Hair follicular keratinocyte (primary cell): ENCODE results near the gene DPP8. TPM values are rescaled to one million over a fixed set of nuclear protein-coding genes. Genes with fewer than 3 reads are reported as not detected.

Experiments
- total RNA-seq: library from RNA; depleted of rRNA; stranded (reverse); fragments of >200 nt; gene quantifications from 2 replicates; pipeline ENCODE4 v1.2.3, GENCODE V29; 2015

Gene DPP8
- 14.6 and 20.5 TPM in 2 replicates for total RNA-seq

GRCh38 chr15:65516997-65517865, at the start of gene DPP8:
TSS of gene DPP8 (minus strand) at chr15:65517689. CDS start at chr15:65512553, 5,136 bp downstream.

GRCh38 chr15:65530318-65531111, 13.0 kb upstream of the DPP8 start, which contains the start of gene HACD3:
TSS of gene HACD3 (plus strand) at chr15:65530463. CDS start at chr15:65530632, 169 bp downstream.

Other genes with a start within 250 kb of the DPP8 start
- gene PARP16, start 230.8 kb downstream of the DPP8 start, total RNA-seq: 4.0 and 6.9 TPM in 2 replicates
- gene RNU5A-1, start 221.6 kb downstream of the DPP8 start, total RNA-seq: not detected in 2 replicates
- gene RNU5B-1, start 213.0 kb downstream of the DPP8 start, total RNA-seq: not detected in 2 replicates
- not detected in 2 replicates for gene IGDCC3, start 139.7 kb downstream of the DPP8 start, total RNA-seq
- gene IGDCC4, start 94.7 kb downstream of the DPP8 start, total RNA-seq: 0.16 and 0.19 TPM in 2 replicates
- gene HACD3, start 12.8 kb upstream of the DPP8 start, total RNA-seq: 58.7 and 65.2 TPM in 2 replicates
- 31.6 and 40.9 TPM in 2 replicates for gene INTS14, start 93.4 kb upstream of the DPP8 start, total RNA-seq
- 4.9 and 6.2 TPM in 2 replicates for gene SLC24A1, start 104.2 kb upstream of the DPP8 start, total RNA-seq